Kidney (tissue), 14 donors: ENCODE measurements around the gene ACAP3. TPM values are rescaled to one million over a fixed set of nuclear protein-coding genes. Genes with fewer than 3 reads are reported as not detected.
A peak's percentile ranks its signal among the peaks of the same experiment; 100 is the strongest.

Experiments
- DNase-seq, 5 donors: peaks; one replicate each; pipeline ENCODE4 v3.0.0-alpha.2; 2013 to 2020
- FAIRE-seq: peaks from 2 replicates; lab custom pipeline; 2012; peaks lifted over from hg19 to GRCh38; lab: Jason Lieb, UNC
- H3K27ac ChIP-seq, 2 donors: one replicate each; pipeline ENCODE4 v1.7.0; 2013; ENCODE audit warnings: low read depth in 2 of 2, low read length in 2 of 2, inconsistent platforms in 1 of 2
- H3K27me3 ChIP-seq: one replicate; pipeline ENCODE4 v1.7.1; 2013; ENCODE audit warnings: low read length, inconsistent platforms; ENCODE audit not compliant: control insufficient read depth, insufficient read depth
- H3K36me3 ChIP-seq, 3 donors: one replicate each; pipeline versions ENCODE4 v1.7.0 to v1.7.1; 2013; ENCODE audit warnings: low read length in 3 of 3, control low read depth in 1 of 3, inconsistent platforms in 1 of 3; ENCODE audit not compliant: insufficient read depth in 3 of 3, control insufficient read depth in 2 of 3
- H3K4me1 ChIP-seq, 3 donors: one replicate each; pipeline versions ENCODE4 v1.7.0 to v1.7.1; 2013; ENCODE audit warnings: low read length in 3 of 3, inconsistent platforms in 1 of 3, low read depth in 1 of 3; ENCODE audit not compliant: control insufficient read depth in 2 of 3, insufficient read depth in 2 of 3
- H3K4me3 ChIP-seq, 3 donors: one replicate each; pipeline versions ENCODE4 v1.7.0 to v1.8.1; 2013; ENCODE audit warnings: low read length in 3 of 3, control low read depth in 1 of 3, inconsistent platforms in 1 of 3
- H3K9ac ChIP-seq, 3 donors: one replicate each; pipeline versions ENCODE4 v1.7.0 to v1.7.1; 2013; ENCODE audit warnings: low read length in 3 of 3, control low read depth in 1 of 3, inconsistent platforms in 1 of 3
- H3K9me3 ChIP-seq, 3 donors: one replicate each; pipeline versions ENCODE4 v1.7.0 to v1.7.1; 2013; ENCODE audit warnings: low read length in 3 of 3, control low read depth in 1 of 3, inconsistent platforms in 1 of 3; ENCODE audit not compliant: control insufficient read depth in 2 of 3, insufficient read depth in 1 of 3
- intact Hi-C: fragments of 100-400 bp; cut with DNase I; formaldehyde crosslinking; loops from one replicate; pipeline ENCODE4 v1.11.1; 2022
- polyA plus RNA-seq: library from polyadenylated mRNA; stranded (reverse); fragments of 350-450 nt; fragmentation: Illumina TruSeq; extraction: RNeasy Lipid Tissue Mini Kit (QIAGEN cat#74804); gene quantifications from one replicate; pipeline ENCODE4 v1.2.3, GENCODE V29; 2014; ENCODE audit warnings: low read depth, low replicate concordance; ENCODE audit not compliant: insufficient read depth
- total RNA-seq: library from RNA; stranded (reverse); fragmentation: NEBNext Ultra II Directional; extraction: Animal tissue kit (Norgen Biotek cat#: 25700); gene quantifications from one replicate; pipeline ENCODE4 v1.2.1, GENCODE V29; 2021
- TF ChIP-seq, protein P1 (sequence below): IDR thresholded peaks from 3 replicates; pipeline ENCODE4 v1.5.1; 2012; ENCODE audit warnings: mild to moderate bottlenecking, moderate library complexity, borderline replicate concordance; ENCODE audit not compliant: insufficient read depth; ENCODE audit errors: extremely low read depth
- donor health status: control.
- donor health status: control.
- donor health status: control.
- donor health status: control.
- donor health status: control.
- donor health status: DM: yes; HTN: yes; CAD: no.
- donor health status: Normal renal cell carcinoma (clear cell type).

ACAP3 gene
- total and polyA plus RNA-seq, 2 donors from 2014 or later, result 15.9 to 39.5 TPM

DNA sequence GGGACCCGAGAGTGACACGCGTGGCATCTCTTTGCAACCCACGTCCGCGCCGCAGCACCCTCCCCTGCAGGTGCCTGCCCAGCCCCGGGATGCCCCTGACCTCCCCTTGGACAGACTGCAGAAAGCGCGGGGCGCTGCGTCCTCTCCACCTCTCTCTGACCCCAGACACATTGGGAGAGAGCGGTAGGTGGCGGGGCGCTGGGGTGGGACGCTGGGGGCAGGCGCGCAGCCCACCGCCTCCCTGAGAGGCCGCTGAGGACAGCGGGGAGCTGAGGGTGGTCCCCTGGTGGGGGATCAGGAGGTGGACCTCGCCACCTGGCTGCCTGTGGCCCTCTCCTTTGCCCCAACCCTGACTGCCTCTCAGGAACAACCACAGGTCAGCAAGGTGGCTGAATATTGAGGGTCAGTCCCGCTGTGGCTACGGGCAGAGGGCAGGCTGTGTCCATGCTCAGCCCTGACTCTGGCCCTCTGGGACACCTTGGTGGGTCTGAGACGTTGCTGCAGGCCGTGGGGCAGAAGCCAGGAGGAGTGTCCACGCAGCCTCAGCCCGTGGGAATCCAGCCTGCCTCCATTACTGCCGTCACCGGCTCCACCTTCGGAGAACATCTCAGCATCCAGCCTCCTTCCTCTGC, 33.3 kb downstream of the ACAP3 start:
- FAIRE-seq, result no peak
- intact Hi-C loops, result no loop called here
- DNase-seq, result peak in 1 of 5 donors; percentile 57

GRCh38 chr1:1273512-1274298, 34.0 kb downstream of the ACAP3 start, which contains the start of gene UBE2J2:
Gene UBE2J2 (minus strand): TSS chr1:1273854. CDS start chr1:1267992, 5,862 bp downstream.
- peaks cover 0 to 29% (median 25%) of the 10 kb centered on the region in 3 donors for H3K4me1 ChIP-seq
- peak within 1 kb of the TSS; percentile 51 to 52 for H3K27ac ChIP-seq
- peak; percentile 94 to 99 (median 96) for DNase-seq
- H3K9ac ChIP-seq, result peak within 1 kb of the TSS; percentile 26 to 91 (median 61)
- no peaks in the 10 kb centered on the region for H3K9me3 ChIP-seq
- no peaks in the 10 kb centered on the region for H3K27me3 ChIP-seq
- peak within 1 kb of the TSS; percentile 62 to 87 (median 70) for H3K4me3 ChIP-seq
- intact Hi-C loops, result no loop called here
- peaks cover 0 to 5% (median 0%) of the 10 kb centered on the region in 3 donors for H3K36me3 ChIP-seq
- no peak for FAIRE-seq
- TF ChIP-seq, protein P1, sequence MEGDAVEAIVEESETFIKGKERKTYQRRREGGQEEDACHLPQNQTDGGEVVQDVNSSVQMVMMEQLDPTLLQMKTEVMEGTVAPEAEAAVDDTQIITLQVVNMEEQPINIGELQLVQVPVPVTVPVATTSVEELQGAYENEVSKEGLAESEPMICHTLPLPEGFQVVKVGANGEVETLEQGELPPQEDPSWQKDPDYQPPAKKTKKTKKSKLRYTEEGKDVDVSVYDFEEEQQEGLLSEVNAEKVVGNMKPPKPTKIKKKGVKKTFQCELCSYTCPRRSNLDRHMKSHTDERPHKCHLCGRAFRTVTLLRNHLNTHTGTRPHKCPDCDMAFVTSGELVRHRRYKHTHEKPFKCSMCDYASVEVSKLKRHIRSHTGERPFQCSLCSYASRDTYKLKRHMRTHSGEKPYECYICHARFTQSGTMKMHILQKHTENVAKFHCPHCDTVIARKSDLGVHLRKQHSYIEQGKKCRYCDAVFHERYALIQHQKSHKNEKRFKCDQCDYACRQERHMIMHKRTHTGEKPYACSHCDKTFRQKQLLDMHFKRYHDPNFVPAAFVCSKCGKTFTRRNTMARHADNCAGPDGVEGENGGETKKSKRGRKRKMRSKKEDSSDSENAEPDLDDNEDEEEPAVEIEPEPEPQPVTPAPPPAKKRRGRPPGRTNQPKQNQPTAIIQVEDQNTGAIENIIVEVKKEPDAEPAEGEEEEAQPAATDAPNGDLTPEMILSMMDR, result no peak

More for the DNA sequence above, 33.3 kb downstream of the ACAP3 start:
- peak overlapping the region in 1 of 2 donors; percentile 32 for H3K27ac ChIP-seq
- no peaks in the 10 kb centered on the region for H3K9me3 ChIP-seq
- peaks cover 0 to 29% (median 25%) of the 10 kb centered on the region in 3 donors for H3K4me1 ChIP-seq
- peaks cover 0 to 5% (median 0%) of the 10 kb centered on the region in 3 donors for H3K36me3 ChIP-seq
- peak overlapping the region; percentile 44 to 87 (median 49) for H3K4me3 ChIP-seq
- H3K9ac ChIP-seq, result peak overlapping the region in 2 of 3 donors; percentile 51 to 61
- TF ChIP-seq, protein P1, result peak; percentile 27
- no peaks in the 10 kb centered on the region for H3K27me3 ChIP-seq

DNA sequence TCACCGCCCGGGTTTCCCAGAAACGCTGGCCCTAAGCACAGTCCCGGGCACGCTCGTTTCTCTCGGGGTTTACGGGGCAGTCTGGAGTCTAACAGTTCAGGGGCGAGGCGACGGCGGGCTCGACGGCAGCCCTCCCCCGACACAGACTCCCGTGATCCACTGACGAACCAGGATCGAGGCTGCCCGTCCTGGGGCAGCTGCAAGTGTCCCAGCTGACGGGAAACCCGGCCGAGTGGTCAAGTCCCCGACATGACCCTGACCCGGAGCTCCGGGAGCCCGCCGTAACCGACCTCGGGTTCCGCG, 34.6 kb downstream of the ACAP3 start:
- Histone ChIP-seq H3K36me3 (peaks cover 0 to 5% (median 0%) of the 10 kb centered on the region in 3 donors), H3K27ac (peak overlapping the region; percentile 51 to 52), H3K9ac (peak overlapping the region; percentile 13 to 91 (median 13)), H3K4me1 (peaks cover 0 to 29% (median 25%) of the 10 kb centered on the region in 3 donors), H3K4me3 (peak overlapping the region; percentile 62 to 87 (median 70)), H3K27me3 (no peaks in the 10 kb centered on the region), H3K9me3 (no peaks in the 10 kb centered on the region)
- TF ChIP-seq, protein P1, result no peak
- DNase-seq (peak in 2 of 5 donors; percentile 64 to 81), FAIRE-seq (no peak)
- intact Hi-C loops, result no loop called here
